ENCODE results near the gene GATA5.

The GATA5 gene

GRCh38 chr20:62472138-62472940, 3.5 kb downstream of the GATA5 start:
- DNase-seq (no peak), ATAC-seq (no peak)

- no peak for ATAC-seq
These were observed 5.3 kb downstream of the GATA5 start for GRCh38 chr20:62470459-62470858.

DNA sequence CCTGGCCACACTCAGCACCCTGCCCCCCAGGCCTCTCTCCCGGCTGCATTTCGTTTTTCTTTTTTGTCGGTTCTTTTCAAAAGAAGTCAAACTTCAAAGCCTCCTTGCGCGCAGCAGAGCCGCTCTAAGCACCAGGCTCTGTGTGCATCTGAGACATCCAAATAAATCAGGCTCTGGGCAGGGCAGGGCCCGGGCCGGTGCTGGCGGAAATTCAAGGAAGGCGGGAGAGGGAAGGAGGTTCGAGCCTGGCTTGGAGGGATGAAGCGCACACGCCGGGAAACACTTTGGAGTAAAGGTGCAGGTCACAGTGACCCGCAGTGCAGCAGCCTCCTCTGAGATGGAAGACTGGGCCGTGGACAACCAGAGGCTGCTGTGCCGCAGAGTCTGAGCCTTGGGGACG, 5.8 kb downstream of the GATA5 start:
- ATAC-seq (no peak), DNase-seq (no peak)

More at GRCh38 chr20:62470459-62470858, 5.3 kb downstream of the GATA5 start:
- no peak for DNase-seq

DNA sequence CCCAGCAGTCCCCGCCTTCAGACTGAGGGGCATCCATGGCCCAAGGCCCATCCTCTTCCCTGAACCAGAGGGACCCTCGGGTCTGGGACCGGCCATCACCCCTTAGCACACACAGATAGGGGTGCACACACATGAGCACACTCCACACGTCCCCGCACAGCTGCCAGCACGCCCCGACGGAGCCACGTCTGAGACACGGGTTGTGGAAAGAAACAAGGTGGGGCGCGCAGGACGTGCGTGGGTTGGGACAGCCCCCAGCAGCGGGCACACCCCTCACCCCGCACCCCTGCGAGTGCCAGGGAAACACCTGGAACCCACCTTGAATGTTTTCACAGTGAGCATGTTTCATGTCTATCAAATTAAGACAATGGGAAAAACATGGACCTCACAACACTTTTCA, 6.4 kb downstream of the GATA5 start:
- DNase-seq (no peak), ATAC-seq (no peak)

DNA sequence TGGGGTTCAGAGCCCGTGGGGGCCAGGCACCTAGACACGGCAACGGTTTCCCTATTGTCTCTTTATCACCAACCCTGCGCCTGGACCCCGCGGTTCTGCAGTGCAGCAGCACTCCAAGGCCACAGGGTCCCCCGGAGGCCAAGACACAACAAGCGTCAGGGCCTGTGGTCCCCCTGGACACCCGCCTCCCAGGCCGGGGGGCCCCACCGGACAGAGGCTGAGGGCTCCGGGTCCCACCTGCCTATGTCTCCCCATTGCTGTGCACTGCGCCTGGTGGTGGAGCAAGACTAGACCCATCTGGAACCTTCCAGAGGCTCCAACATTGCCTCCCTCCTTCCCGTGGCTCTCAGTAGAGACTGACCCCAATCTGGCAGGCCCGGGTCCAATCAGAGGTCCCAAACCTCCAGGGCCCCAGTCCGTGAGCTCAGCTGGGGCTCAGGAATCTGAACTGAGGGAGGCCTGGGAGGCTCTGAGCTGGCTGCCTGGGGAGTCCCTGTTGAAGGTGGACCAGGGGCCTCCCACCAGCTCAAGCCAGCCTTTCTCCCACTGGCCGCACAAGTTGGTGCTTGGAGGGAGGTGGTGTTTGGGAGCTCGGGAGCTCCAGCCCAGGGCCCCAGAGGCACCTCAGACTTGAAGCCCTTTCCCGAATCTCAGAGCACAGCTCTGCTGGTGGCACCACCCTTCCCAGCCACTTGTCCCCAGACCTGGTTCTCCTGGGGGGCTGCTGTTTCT, 8.8 kb downstream of the GATA5 start:
- no peak for ATAC-seq

GRCh38 chr20:62466072-62466760, 9.6 kb downstream of the GATA5 start:
- DNase-seq = no peak
- no peak for ATAC-seq

More for the DNA sequence above, 8.8 kb downstream of the GATA5 start:
- DNase-seq = no peak

DNA sequence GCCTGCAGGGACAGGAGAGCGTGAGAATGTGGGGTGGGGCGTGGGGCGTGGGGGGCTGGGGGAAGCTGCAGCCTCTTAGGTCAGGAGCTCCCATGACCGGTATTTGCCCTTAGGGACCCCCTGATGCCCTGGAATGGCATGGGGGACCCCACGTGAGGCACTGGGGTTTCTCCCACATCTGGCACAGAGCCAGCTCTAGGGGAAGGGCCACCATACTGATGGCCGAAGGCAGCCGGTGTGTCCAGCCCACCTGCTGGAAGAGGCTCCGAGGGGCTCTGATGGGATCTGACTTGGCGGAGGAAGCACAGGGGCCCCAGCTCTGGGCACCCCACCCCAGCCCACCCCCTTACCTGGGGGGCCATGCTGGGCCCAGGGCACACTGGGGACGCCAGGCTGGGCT, 10.8 kb downstream of the GATA5 start:
- no peak for ATAC-seq
- no peak for DNase-seq

- ATAC-seq = no peak
- DNase-seq = no peak
These were observed 11.4 kb downstream of the GATA5 start for GRCh38 chr20:62464425-62464770.

GRCh38 chr20:62463651-62464424, 12.0 kb downstream of the GATA5 start:
- ATAC-seq (no peak), DNase-seq (no peak)

- ATAC-seq = no peak
These were observed 12.7 kb downstream of the GATA5 start for GRCh38 chr20:62462976-62463592.

DNA sequence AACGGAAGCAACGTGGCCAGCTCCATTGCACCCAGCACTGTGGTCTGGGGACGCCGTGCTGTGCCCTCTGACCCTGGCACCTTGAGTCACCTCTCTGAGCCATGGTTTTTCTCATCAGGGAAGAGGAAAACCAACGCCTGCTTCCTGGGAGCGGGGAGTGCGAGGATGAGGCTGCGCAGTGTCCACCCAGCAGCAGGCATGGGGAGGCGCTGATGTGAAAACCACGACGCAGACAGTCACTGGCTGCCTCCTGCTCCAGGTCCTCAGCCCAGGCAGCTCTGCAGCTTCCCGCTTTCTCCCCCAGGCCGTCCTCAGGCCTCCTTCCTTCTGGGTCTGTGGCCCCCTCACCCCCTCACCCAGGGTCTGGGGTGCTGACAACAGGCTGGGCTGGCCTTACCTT, 14.0 kb downstream of the GATA5 start:
- DNase-seq (no peak), ATAC-seq (no peak)

More at GRCh38 chr20:62462976-62463592, 12.7 kb downstream of the GATA5 start:
- no peak for DNase-seq

- ATAC-seq (no peak), DNase-seq (no peak)
These were observed 14.6 kb downstream of the GATA5 start for GRCh38 chr20:62461157-62461556.

- ATAC-seq (no peak), DNase-seq (no peak)
These were observed 15.1 kb downstream of the GATA5 start for GRCh38 chr20:62460678-62461077.

- no peak for DNase-seq
- no peak for ATAC-seq
These were observed 16.3 kb downstream of the GATA5 start for GRCh38 chr20:62459488-62459887.

GRCh38 chr20:62458275-62459251, 17.2 kb downstream of the GATA5 start:
- ATAC-seq = peak; percentile 6
- no peak for DNase-seq

- ATAC-seq (no peak), DNase-seq (no peak)
These were observed 18.0 kb downstream of the GATA5 start for GRCh38 chr20:62457831-62458230.

- ATAC-seq = no peak
- no peak for DNase-seq
These were observed 18.7 kb downstream of the GATA5 start for GRCh38 chr20:62457098-62457497.

- no peak for DNase-seq
- ATAC-seq = no peak
These were observed 19.9 kb downstream of the GATA5 start for GRCh38 chr20:62455929-62456328.

GRCh38 chr20:62454904-62455636, 20.7 kb downstream of the GATA5 start:
- DNase-seq (no peak), ATAC-seq (no peak)

All from stimulated activated naive CD8-positive, alpha-beta T cell treated with anti-CD3 and anti-CD28 coated beads, Interleukin-15, Interleukin-2, amounts not matched to agents 100 U/mL and 50 U/mL, for 24 hours (primary cell).